ENCODE measurements around the gene SERINC5. TPM values are rescaled to one million over a fixed set of nuclear protein-coding genes. Genes with fewer than 3 reads are reported as not detected.

The SERINC5 gene
- total and polyA plus RNA-seq, 8 donors, result 36.7 to 80.7 (median 47.1) TPM

DNA sequence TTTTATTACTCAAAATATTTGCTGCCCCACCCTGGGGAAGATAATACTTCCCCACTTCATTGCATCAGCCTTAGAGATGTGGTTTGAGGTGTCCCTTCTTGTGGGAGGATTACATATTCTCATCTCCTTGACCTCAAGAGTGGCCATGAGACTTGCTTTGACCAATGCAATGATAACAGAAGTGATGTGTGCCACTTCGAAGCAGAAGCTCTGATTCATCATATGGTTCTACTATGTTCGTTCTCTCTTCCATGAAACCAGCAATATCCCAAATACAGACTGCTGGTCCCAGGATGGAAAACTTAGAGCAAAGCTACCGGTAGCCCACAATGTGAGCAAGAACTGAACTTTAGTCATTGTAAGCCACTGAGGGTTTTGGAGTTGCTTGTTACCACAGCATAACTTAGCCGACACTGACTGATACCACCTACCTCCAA is 128.7 kb downstream of the SERINC5 start:
- TF ChIP-seq, protein P1, sequence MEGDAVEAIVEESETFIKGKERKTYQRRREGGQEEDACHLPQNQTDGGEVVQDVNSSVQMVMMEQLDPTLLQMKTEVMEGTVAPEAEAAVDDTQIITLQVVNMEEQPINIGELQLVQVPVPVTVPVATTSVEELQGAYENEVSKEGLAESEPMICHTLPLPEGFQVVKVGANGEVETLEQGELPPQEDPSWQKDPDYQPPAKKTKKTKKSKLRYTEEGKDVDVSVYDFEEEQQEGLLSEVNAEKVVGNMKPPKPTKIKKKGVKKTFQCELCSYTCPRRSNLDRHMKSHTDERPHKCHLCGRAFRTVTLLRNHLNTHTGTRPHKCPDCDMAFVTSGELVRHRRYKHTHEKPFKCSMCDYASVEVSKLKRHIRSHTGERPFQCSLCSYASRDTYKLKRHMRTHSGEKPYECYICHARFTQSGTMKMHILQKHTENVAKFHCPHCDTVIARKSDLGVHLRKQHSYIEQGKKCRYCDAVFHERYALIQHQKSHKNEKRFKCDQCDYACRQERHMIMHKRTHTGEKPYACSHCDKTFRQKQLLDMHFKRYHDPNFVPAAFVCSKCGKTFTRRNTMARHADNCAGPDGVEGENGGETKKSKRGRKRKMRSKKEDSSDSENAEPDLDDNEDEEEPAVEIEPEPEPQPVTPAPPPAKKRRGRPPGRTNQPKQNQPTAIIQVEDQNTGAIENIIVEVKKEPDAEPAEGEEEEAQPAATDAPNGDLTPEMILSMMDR (IDR thresholded peaks at IDR 0.05), result no peak
- no peak for DNase-seq
- Histone ChIP-seq H3K27ac (peak overlapping the region; percentile 46 to 74), H3K4me3 (no peak overlapping the region), H3K9me3 (no peaks in the 10 kb centered on the region), H3K36me3 (no peaks in the 10 kb centered on the region), H3K27me3 (no peaks in the 10 kb centered on the region), H3K4me1 (peaks cover 0 to 39% of the 10 kb centered on the region in 2 donors)
- ATAC-seq, result peak; percentile 56
- intact Hi-C loops (cut with DNase I), result no loop called here

DNA sequence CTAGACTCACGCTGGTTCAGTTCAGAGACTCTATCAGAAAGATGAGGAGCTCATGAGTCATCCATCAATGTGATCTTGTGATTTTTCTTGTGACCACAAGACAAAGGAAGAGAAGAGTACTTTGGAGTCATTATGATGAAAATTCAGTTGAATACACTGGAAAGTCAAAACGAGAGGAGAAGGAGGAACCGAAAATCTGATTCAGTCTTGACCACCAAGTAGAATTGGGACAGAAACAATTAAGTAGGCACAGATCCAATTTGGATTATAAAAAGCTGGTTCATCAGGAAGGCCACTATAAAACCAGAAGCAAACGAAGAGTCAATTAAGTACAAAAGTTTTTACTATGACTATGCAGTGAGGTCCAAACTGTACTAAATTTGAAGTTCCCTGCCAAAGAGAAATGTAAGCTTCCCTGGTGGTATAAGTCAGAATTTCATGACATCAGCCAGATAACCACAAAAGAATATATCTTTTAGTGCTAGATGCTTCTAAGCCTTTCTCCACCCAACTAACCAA is 129.8 kb downstream of the SERINC5 start:
- peak; percentile 68 for ATAC-seq
- no peaks in the 10 kb centered on the region for H3K36me3 ChIP-seq

DNA sequence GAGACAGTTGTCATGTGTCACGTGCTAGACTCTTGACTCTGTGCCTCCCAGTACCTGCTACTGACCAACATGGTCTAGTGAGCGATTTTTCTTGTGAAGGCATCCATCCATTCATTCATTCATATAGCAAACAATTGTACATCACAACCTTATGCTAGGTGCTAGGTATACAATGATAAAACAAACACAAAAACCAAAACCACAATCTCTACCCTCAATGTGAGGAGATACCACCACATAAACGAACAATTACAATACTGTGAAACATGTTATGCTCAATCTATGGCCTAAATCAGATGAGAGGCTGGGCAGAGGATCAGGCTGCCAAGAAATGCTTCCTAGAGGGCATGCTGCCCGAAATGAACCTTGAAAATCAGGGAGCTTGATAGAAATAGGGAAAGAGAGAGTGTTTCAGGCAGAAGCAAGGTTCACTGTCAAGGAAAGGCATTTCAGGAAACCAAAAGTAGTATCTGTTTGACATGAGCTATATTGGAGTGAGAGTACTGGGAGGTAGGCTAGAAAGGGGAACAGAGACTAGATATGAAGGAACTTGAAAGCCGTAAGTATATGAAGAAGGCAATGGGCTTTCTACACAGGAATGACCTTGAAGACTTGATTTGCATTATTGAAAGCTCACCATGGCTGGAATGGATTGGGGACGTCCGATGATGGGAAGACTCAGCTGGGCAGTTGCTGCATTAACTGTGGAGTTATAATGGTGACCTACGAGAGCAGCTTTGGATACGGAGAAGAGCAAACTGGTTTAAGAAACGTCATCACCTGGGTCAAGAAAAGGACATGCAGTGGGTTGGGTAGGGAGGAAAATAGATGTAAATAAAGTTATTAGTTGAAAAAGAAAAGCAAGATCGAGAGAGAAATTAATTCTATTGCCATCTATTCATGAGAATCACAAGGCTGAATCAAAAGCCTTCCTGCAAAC is 130.6 kb downstream of the SERINC5 start:
- Histone ChIP-seq H3K36me3 (no peaks in the 10 kb centered on the region), H3K9me3 (no peaks in the 10 kb centered on the region), H3K4me3 (no peak overlapping the region), H3K27me3 (no peaks in the 10 kb centered on the region), H3K27ac (peak overlapping the region; percentile 46 to 74), H3K4me1 (peaks cover 0 to 39% of the 10 kb centered on the region in 2 donors)
- ATAC-seq (peak; percentile 44), DNase-seq (no peak)
- TF ChIP-seq, protein P1 (IDR thresholded peaks at IDR 0.05), result no peak
- intact Hi-C loops (cut with DNase I), result no loop called here

More for the DNA sequence above, 129.8 kb downstream of the SERINC5 start:
- Histone ChIP-seq H3K4me1 (peaks cover 0 to 39% of the 10 kb centered on the region in 2 donors), H3K4me3 (no peak overlapping the region), H3K9me3 (no peaks in the 10 kb centered on the region), H3K27ac (peak overlapping the region; percentile 46 to 74), H3K27me3 (no peaks in the 10 kb centered on the region)
- TF ChIP-seq, protein P1 (IDR thresholded peaks at IDR 0.05), result no peak
- no peak for DNase-seq
- intact Hi-C loops (cut with DNase I), result no loop called here

DNA sequence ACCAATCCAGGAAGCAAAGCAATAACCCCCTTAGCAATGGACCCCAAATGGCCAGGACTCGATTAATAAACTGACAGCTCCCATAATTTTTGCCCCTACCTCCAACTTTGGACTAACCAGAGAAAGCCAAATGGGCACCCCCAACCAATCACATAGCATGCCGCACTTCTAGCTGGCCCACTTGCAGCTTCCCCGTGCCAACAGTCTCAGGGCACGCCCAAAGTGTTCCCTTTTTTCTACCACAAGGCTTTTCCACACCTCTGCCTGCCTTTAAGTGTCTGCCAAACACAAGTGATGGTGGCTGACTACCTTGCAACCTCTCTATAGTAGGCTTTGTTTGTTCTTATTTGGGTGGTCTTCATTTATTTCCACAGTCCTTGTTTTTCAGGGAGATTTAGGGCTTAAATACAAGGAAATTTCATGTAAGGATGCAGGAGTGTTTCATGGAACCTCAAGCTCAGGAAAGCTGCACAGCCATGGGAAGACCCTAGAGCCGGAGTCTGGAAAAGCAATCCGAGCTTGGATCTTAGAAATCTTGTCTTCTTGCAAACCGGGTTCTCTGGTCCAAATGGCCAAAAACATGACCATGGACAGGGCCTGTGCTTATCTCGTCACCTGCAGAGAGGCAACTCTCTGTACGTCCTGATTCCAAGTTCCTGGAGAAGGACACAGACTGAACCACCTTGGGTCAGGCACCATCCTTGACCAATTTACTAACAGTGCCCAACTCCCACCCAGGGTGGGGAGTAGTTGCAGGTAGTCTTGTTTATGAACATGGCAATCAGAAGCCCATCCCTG is 131.5 kb downstream of the SERINC5 start:
- intact Hi-C loops (cut with DNase I), result no loop called here
- Histone ChIP-seq H3K36me3 (no peaks in the 10 kb centered on the region), H3K27me3 (no peaks in the 10 kb centered on the region), H3K27ac (peak overlapping the region in 1 of 2 donors; percentile 46), H3K4me3 (no peak overlapping the region), H3K4me1 (peaks cover 0 to 39% of the 10 kb centered on the region in 2 donors), H3K9me3 (no peaks in the 10 kb centered on the region)
- ATAC-seq, result no peak
- TF ChIP-seq, protein P1 (IDR thresholded peaks at IDR 0.05), result no peak
- DNase-seq, result no peak

Data from left lung (tissue), 10 donors.